Right atrium auricular region (tissue), 2 donors: Measurements from ENCODE around the gene DCDC2. TPM values are rescaled to one million over a fixed set of nuclear protein-coding genes. Genes with fewer than 3 reads are reported as not detected.

Source experiments
- DNase-seq: peaks from one replicate; pipeline ENCODE4 v3.0.0-alpha.2; 2019; ENCODE audit warnings: low spot score
- H3K27ac ChIP-seq, 2 donors: fragments of 200-600 bp; sonication (generic); 1 replicate in 1 of 2; 2 replicates in 1 of 2; pipeline ENCODE4 v1.5.1; 2016 to 2019
- H3K27me3 ChIP-seq, 2 donors: fragments of 200-600 bp; sonication (generic); one replicate each; pipeline versions ENCODE4 v1.5.1 to v1.6.0; 2017 to 2019
- H3K36me3 ChIP-seq: fragments of 200-600 bp; sonication (generic); one replicate; pipeline ENCODE4 v1.5.1; 2016
- H3K4me1 ChIP-seq, 2 donors: fragments of 200-600 bp; sonication (generic); one replicate each; pipeline versions ENCODE4 v1.5.1 to v1.6.0; 2017 to 2019
- H3K4me3 ChIP-seq, 2 donors: fragments of 200-600 bp; sonication (generic); 1 replicate in 1 of 2; 2 replicates in 1 of 2; pipeline ENCODE4 v1.5.1; 2017 to 2019; ENCODE audit warnings: mild to moderate bottlenecking in 1 of 2, moderate library complexity in 1 of 2
- H3K9me3 ChIP-seq, 2 donors: fragments of 200-600 bp; sonication (generic); one replicate each; pipeline ENCODE4 v1.5.1; 2019
- total RNA-seq, 2 donors: library from RNA; depleted of rRNA; stranded (reverse); fragments of >200 nt; gene quantifications; one replicate each; pipeline ENCODE4 v1.1.0, GENCODE V29; 2016
- TF ChIP-seq, protein P1 (sequence below), 2 donors: fragments of 200-600 bp; sonication (generic); IDR thresholded peaks; one replicate each; pipeline ENCODE4 v1.5.1; 2019; ENCODE audit warnings: antibody characterized with exemption in 2 of 2

The DCDC2 gene
- total RNA-seq, 2 donors from 2014 or later = not detected

DNA sequence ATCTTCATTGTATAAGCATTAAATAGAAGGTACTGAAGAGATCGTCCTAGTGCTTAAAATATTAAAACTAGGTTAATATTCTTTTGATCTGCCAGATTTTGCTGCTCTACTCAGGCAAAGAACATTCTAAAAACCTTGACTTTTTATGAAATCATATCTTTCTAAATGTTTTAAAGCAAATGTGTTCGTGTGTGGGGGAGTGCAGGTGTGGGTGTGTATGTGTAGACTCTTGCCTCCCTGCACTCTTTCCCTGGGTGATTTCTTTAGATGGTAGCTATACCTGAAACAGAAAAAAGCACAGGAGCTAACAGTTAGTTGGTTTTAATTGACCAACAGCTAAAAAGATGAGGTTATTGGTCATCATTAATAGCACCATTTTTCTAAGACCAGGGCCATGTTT, 226.1 kb downstream of the DCDC2 start:
- DNase-seq = no peak
- H3K4me1 ChIP-seq = no peaks in the 10 kb centered on the region
- no peak overlapping the region for H3K27ac ChIP-seq
- H3K4me3 ChIP-seq = no peak overlapping the region
- H3K36me3 ChIP-seq = no peaks in the 10 kb centered on the region
- no peaks in the 10 kb centered on the region for H3K27me3 ChIP-seq
- no peaks in the 10 kb centered on the region for H3K9me3 ChIP-seq
- TF ChIP-seq, protein P1, sequence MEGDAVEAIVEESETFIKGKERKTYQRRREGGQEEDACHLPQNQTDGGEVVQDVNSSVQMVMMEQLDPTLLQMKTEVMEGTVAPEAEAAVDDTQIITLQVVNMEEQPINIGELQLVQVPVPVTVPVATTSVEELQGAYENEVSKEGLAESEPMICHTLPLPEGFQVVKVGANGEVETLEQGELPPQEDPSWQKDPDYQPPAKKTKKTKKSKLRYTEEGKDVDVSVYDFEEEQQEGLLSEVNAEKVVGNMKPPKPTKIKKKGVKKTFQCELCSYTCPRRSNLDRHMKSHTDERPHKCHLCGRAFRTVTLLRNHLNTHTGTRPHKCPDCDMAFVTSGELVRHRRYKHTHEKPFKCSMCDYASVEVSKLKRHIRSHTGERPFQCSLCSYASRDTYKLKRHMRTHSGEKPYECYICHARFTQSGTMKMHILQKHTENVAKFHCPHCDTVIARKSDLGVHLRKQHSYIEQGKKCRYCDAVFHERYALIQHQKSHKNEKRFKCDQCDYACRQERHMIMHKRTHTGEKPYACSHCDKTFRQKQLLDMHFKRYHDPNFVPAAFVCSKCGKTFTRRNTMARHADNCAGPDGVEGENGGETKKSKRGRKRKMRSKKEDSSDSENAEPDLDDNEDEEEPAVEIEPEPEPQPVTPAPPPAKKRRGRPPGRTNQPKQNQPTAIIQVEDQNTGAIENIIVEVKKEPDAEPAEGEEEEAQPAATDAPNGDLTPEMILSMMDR (IDR thresholded peaks at IDR 0.05) = no peak

DNA sequence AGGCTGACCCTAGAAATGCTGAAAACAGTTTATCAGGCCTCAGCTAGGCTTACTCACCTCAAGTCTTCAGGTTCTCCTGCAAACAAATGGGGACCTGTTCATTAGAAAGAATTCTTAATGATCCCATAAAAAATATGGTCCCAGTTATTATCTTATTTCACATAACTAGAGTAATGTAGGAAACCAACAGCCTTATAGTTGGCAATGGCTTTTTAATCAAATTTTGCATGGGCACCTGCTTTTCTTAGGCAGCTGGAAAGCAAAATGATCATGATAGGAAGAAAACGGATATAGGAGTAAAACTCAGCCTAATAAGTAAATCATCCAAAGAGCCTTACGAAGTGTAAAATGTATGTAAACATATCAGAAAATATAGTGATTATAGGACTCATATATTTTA, 230.5 kb downstream of the DCDC2 start:
- H3K4me3 ChIP-seq = no peak overlapping the region
- H3K27me3 ChIP-seq = no peaks in the 10 kb centered on the region
- no peak overlapping the region for H3K27ac ChIP-seq
- H3K9me3 ChIP-seq = no peaks in the 10 kb centered on the region
- H3K4me1 ChIP-seq = no peaks in the 10 kb centered on the region
- DNase-seq = no peak
- TF ChIP-seq, protein P1 (IDR thresholded peaks at IDR 0.05) = no peak
- no peaks in the 10 kb centered on the region for H3K36me3 ChIP-seq

DNA sequence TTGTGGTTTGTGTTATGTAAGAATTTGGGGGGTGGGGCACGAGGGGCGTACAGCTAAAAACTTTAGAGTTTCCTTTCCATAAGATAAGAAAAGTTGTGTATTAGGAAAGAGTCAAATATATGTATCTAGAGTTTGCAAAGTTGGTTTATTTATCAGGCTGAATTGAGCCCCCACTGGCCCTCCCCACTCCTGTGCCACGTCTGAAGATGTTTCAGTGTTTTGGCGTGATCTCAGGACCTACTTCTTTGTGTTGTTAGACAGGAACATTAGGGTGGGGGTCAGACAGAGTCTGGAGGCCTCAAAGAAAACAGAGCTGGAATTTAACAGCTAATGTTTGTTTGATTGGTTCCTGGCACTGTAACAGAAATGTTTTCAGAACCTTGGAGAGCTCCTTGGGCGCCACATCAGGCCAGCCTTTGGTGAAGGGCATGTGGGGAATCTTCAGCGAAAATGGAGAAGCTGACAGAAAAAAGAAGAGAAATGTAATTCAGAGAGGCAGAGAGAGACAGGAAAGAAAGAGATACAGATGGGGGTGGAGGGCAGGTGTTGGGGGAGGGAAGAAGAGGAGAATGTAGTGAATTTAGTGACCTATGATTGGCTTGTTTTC, 231.2 kb downstream of the DCDC2 start:
- Histone ChIP-seq H3K4me3 (no peak overlapping the region), H3K36me3 (no peaks in the 10 kb centered on the region), H3K4me1 (no peaks in the 10 kb centered on the region), H3K9me3 (no peaks in the 10 kb centered on the region), H3K27me3 (no peaks in the 10 kb centered on the region), H3K27ac (no peak overlapping the region)
- DNase-seq = no peak
- TF ChIP-seq, protein P1 (IDR thresholded peaks at IDR 0.05) = no peak

DNA sequence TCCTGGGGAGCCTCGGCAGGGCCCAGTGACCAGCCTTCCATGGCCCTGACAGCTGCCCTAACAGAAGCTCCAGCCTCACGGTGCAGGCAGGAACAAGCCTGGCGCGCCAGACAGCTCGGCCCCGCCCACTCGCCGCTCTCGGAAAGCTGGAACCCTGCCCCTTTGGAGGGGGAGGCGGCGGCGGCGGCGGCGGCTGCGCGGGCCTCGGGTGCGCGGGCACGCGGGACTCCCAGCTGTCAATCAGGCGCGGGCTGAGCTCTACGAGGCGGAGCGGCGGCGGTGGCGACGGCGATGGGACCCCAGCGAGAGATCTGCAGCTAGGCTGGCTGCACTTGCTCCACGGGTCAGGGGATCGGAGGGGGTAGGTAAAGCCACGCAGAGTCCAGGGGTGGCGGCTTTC, 231.9 kb downstream of the DCDC2 start, which contains the start of gene NRSN1:
TSS of gene NRSN1 (plus strand) at position 236 of the 400 bp plus-strand sequence. CDS start 8,113 bp downstream, outside the sequence.
- Histone ChIP-seq H3K9me3 (no peaks in the 10 kb centered on the region), H3K36me3 (no peaks in the 10 kb centered on the region), H3K27me3 (no peaks in the 10 kb centered on the region), H3K27ac (no peak within 1 kb of the TSS), H3K4me3 (no peak within 1 kb of the TSS), H3K4me1 (no peaks in the 10 kb centered on the region)
- TF ChIP-seq, protein P1 (IDR thresholded peaks at IDR 0.05) = no peak
- DNase-seq = no peak

DNA sequence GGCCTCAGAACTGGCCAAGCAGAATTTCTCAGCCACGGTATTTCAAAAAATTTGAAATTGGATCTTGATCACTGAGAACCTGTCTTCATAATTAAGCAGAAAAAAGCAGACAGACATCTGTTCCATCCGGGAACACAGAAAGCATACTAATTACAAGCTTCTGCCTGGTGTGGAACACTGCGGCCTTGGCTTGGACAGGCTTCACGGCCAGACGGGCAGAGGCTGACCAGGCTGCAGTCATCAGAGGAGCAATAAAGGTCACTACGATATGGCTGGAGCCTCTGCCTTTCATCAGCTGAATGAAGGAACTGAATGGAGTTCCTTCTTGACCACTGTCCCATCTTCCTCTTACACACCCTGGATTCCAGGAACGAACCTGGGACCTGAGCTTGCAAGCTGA, 235.7 kb downstream of the DCDC2 start:
- no peak overlapping the region for H3K4me3 ChIP-seq
- TF ChIP-seq, protein P1 (IDR thresholded peaks at IDR 0.05) = no peak
- H3K36me3 ChIP-seq = no peaks in the 10 kb centered on the region
- DNase-seq = no peak
- no peaks in the 10 kb centered on the region for H3K27me3 ChIP-seq
- no peak overlapping the region for H3K27ac ChIP-seq
- no peaks in the 10 kb centered on the region for H3K4me1 ChIP-seq
- H3K9me3 ChIP-seq = no peaks in the 10 kb centered on the region

Other genes with a start within 250 kb of the DCDC2 start
- not detected for gene NRSN1, start 231.8 kb downstream of the DCDC2 start, total RNA-seq
- gene MRS2, start 44.9 kb upstream of the DCDC2 start, total RNA-seq = 10 to 100 TPM; 25.5 to 44.1 TPM
- gene GPLD1, start 131.5 kb upstream of the DCDC2 start, total RNA-seq = under 1 TPM; 0.33 to 0.71 TPM
- 1 to 10 TPM; 5.0 to 10.0 TPM for gene ALDH5A1, start 136.9 kb upstream of the DCDC2 start, total RNA-seq